ENCODE data around the gene PPIA.

- TF ChIP-seq CTCF (IDR thresholded peaks at IDR 0.05) (no peak), ZFX (IDR thresholded peaks at IDR 0.05; ENCODE audit: borderline replicate concordance) (no peak)
Observed at GRCh38 chr7:44799939-44800338, 3.5 kb downstream of the PPIA start.

Data from 22Rv1 (cell line).